TTC549 (cell line): Measurements from ENCODE around the gene CAMK1.

Source experiments
- FAIRE-seq: peaks from 2 replicates; lab custom pipeline; 2012; peaks lifted over from hg19 to GRCh38; lab: Jason Lieb, UNC

The CAMK1 gene

GRCh38 chr3:9769426-9770275, at the start of gene CAMK1:
Gene CAMK1 (minus strand): TSS chr3:9769947. CDS start chr3:9767749, 2,198 bp downstream.
- FAIRE-seq, result no peak

- FAIRE-seq, result no peak
Observed at GRCh38 chr3:9818666-9819335, 49.1 kb upstream of the CAMK1 start.

GRCh38 chr3:9817436-9817835, 47.7 kb upstream of the CAMK1 start:
- FAIRE-seq, result no peak

GRCh38 chr3:9815986-9816385, 46.2 kb upstream of the CAMK1 start:
- FAIRE-seq, result no peak

- no peak for FAIRE-seq
Observed at GRCh38 chr3:9812870-9813483, 43.2 kb upstream of the CAMK1 start.

- FAIRE-seq, result no peak
Observed at GRCh38 chr3:9810846-9811245, 41.1 kb upstream of the CAMK1 start.

GRCh38 chr3:9810433-9810770, 40.7 kb upstream of the CAMK1 start:
- FAIRE-seq, result no peak

- no peak for FAIRE-seq
Observed at GRCh38 chr3:9809615-9810432, 40.1 kb upstream of the CAMK1 start, which contains the start of gene TTLL3. Gene TTLL3 (plus strand): TSS chr3:9810262. CDS start chr3:9810662, 400 bp downstream.

- FAIRE-seq, result no peak
Observed at GRCh38 chr3:9809239-9809614, 39.5 kb upstream of the CAMK1 start.

GRCh38 chr3:9808345-9809037, 38.7 kb upstream of the CAMK1 start:
- no peak for FAIRE-seq

- FAIRE-seq, result no peak
Observed at GRCh38 chr3:9807981-9808344, 38.2 kb upstream of the CAMK1 start.

- no peak for FAIRE-seq
Observed at GRCh38 chr3:9806688-9807589, 37.2 kb upstream of the CAMK1 start.

GRCh38 chr3:9806137-9806536, 36.4 kb upstream of the CAMK1 start:
- FAIRE-seq, result no peak

- no peak for FAIRE-seq
Observed at GRCh38 chr3:9804996-9805395, 35.2 kb upstream of the CAMK1 start.

GRCh38 chr3:9803494-9803893, 33.7 kb upstream of the CAMK1 start:
- no peak for FAIRE-seq

- no peak for FAIRE-seq
Observed at GRCh38 chr3:9800529-9800928, 30.8 kb upstream of the CAMK1 start.

- no peak for FAIRE-seq
Observed at GRCh38 chr3:9797196-9797945, 27.6 kb upstream of the CAMK1 start.

- FAIRE-seq, result no peak
Observed at GRCh38 chr3:9795207-9795606, 25.5 kb upstream of the CAMK1 start.

- no peak for FAIRE-seq
Observed at GRCh38 chr3:9794400-9794799, 24.7 kb upstream of the CAMK1 start.

GRCh38 chr3:9793161-9793781, 23.5 kb upstream of the CAMK1 start:
- no peak for FAIRE-seq
